Measurements from ENCODE around the gene CFAP45. TPM values are rescaled to one million over a fixed set of nuclear protein-coding genes. Genes with fewer than 3 reads are reported as not detected.

The CFAP45 gene
- total and polyA plus RNA-seq, 2 donors (not counting 1 experiment from before 2014, with no cell fraction given) = 1.3 to 2.4 TPM

DNA sequence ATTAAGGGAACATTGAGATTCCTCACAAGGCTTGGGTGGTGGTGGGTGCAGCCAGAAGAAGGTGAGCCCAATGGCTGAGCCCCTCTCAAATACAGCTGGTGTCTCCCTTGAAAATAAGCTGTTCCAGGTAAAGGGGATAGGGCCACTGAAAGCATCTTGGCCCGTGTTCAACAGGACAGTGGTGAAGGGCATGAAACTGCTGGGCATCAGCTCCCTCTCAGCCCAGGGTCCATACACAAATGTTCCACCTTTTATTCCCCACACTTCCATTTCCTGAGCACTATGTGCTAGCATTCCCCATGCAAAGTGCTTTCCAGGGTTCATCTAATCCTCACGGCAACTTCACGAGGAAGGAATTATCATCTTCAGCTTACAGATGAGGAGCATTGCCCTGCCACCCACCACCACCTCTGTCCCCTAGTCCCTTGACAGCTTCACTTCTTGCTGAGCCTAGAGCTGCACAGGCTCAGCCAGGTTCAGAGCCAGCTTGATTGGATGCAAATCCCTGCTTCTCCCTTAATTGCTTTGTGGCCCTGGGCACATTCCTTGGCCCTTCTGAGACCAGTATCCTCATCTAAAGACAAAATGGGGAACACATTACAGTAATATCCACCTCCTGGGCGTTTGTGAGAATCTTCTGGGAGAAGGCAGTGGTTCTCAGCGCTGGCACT lies 15.7 kb upstream of the CFAP45 start:
- Histone ChIP-seq H3K27ac (ENCODE audit: low read length in 2 of 2) (peak overlapping the region in 1 of 2 donors; percentile 56), H3K4me1 (ENCODE audit: control insufficient read depth in 2 of 2, insufficient read depth in 2 of 2, low read length in 2 of 2) (peaks cover 37 to 46% of the 10 kb centered on the region in 2 donors), H3K9ac (ENCODE audit: low read length) (no peak overlapping the region), H3K9me3 (ENCODE audit: control extremely low read depth in 1 of 3, control insufficient read depth in 2 of 3, insufficient read depth in 1 of 3, low read length in 2 of 3) (no peaks in the 10 kb centered on the region), H3K79me2 (ENCODE audit: control insufficient read depth, insufficient read depth, low read length) (peaks cover 16% of the 10 kb centered on the region), H3K36me3 (replicated peaks in 1 of 2; ENCODE audit: control extremely low read depth in 1 of 2, control insufficient read depth in 1 of 2, extremely low read depth in 1 of 2, insufficient read depth in 2 of 2, low read length in 1 of 2) (peaks cover 4 to 39% of the 10 kb centered on the region in 2 experiments), H4K20me1 (ENCODE audit: control insufficient read depth, insufficient read depth, low read length, poor library complexity, severe bottlenecking) (peaks cover 17% of the 10 kb centered on the region), H2AFZ (ENCODE audit: insufficient read depth, low read depth, low read length, poor library complexity, severe bottlenecking) (no peak overlapping the region), H3K27me3 (replicated peaks in 1 of 4; ENCODE audit: control extremely low read depth in 1 of 4, control insufficient read depth in 3 of 4, insufficient read depth in 4 of 4, low read length in 3 of 4) (no peaks in the 10 kb centered on the region), H3K4me2 (replicated peaks; ENCODE audit: low read depth, low read length, poor library complexity, severe bottlenecking) (no peak overlapping the region), H3K4me3 (ENCODE audit: control extremely low read depth in 1 of 5, extremely low read depth in 1 of 5, insufficient read depth in 1 of 5, low read depth in 2 of 5, low read length in 4 of 5) (no peak overlapping the region)
- peak overlapping the region; percentile 70 for H3K27ac Mint-ChIP-seq
- intact Hi-C loops (cut with micrococcal nuclease) = no loop called here
- H3K27me3 Mint-ChIP-seq = no peaks in the 10 kb centered on the region
- H3K4me1 Mint-ChIP-seq = peaks cover 71% of the 10 kb centered on the region
- H3K9me3 Mint-ChIP-seq (ENCODE audit: insufficient read depth) = no peaks in the 10 kb centered on the region
- no peak for ATAC-seq (ENCODE audit: low read depth)
- TF ChIP-seq, protein P1, sequence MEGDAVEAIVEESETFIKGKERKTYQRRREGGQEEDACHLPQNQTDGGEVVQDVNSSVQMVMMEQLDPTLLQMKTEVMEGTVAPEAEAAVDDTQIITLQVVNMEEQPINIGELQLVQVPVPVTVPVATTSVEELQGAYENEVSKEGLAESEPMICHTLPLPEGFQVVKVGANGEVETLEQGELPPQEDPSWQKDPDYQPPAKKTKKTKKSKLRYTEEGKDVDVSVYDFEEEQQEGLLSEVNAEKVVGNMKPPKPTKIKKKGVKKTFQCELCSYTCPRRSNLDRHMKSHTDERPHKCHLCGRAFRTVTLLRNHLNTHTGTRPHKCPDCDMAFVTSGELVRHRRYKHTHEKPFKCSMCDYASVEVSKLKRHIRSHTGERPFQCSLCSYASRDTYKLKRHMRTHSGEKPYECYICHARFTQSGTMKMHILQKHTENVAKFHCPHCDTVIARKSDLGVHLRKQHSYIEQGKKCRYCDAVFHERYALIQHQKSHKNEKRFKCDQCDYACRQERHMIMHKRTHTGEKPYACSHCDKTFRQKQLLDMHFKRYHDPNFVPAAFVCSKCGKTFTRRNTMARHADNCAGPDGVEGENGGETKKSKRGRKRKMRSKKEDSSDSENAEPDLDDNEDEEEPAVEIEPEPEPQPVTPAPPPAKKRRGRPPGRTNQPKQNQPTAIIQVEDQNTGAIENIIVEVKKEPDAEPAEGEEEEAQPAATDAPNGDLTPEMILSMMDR (IDR thresholded peaks at IDR 0.05) = no peak
- TF ChIP-seq EZH2 (IDR thresholded peaks at IDR 0.05; ENCODE audit: borderline replicate concordance, insufficient read depth, low read depth, low read length, poor library complexity, severe bottlenecking) = no peak
- peak; percentile 32 for DNase-seq
- H3K4me3 Mint-ChIP-seq = no peak overlapping the region
- POLR2A ChIA-PET = interaction anchor here (0.7 kb wide), 1 partner anchor 8 kb away, joined by 5 read pairs; no protein-coding TSS in a partner anchor
- CTCF ChIA-PET = interaction anchor here (1.0 to 2.1 kb wide), 5 partner anchors 10 to 117 kb away, joined by 3 to 6 read pairs (median 4); partner anchors contain the start of gene TAGLN2
- 97% methylated on average over 3 of the region's 5 CpGs for WGBS (ENCODE audit: insufficient coverage)
